ENCODE results near the gene TACO1. TPM values are rescaled to one million over a fixed set of nuclear protein-coding genes. Genes with fewer than 3 reads are reported as not detected.

Gene TACO1
- total RNA-seq, 1 donor from 2014 or later = 19.5 TPM

- H4K20me1 ChIP-seq (ENCODE audit: insufficient read depth, low read length) = peaks cover 83% of the 10 kb centered on the region
- H3K27ac Mint-ChIP-seq (ENCODE audit: unreplicated experiment) = no peak overlapping the region
- H3K9me3 ChIP-seq (ENCODE audit: insufficient read depth, low read depth, low read length) = no peaks in the 10 kb centered on the region
- no peak overlapping the region for H3K4me2 ChIP-seq (ENCODE audit: low read length)
- H3K27me3 ChIP-seq (ENCODE audit: insufficient read depth, low read length) = no peaks in the 10 kb centered on the region
- no peaks in the 10 kb centered on the region for H3K36me3 Mint-ChIP-seq (ENCODE audit: low read depth, unreplicated experiment)
- H3K27ac ChIP-seq (ENCODE audit: low read depth, low read length) = no peak overlapping the region
- no peaks in the 10 kb centered on the region for H3K4me1 ChIP-seq (ENCODE audit: insufficient read depth, low read length)
- no peak overlapping the region for H2AFZ ChIP-seq (ENCODE audit: low read depth, low read length)
- H3K79me2 ChIP-seq (ENCODE audit: insufficient read depth, low read length) = peaks cover 87% of the 10 kb centered on the region
- H3K4me3 ChIP-seq (ENCODE audit: insufficient read depth, low read depth, low read length) = no peak overlapping the region
- FAIRE-seq = no peak
- H3K27me3 Mint-ChIP-seq (ENCODE audit: low read depth, unreplicated experiment) = no peaks in the 10 kb centered on the region
- no peak overlapping the region for H3K9ac ChIP-seq (ENCODE audit: low read length)
- no peak overlapping the region for H3K4me3 Mint-ChIP-seq (ENCODE audit: unreplicated experiment)
- TF ChIP-seq EZH2 (IDR thresholded peaks at IDR 0.05; ENCODE audit: insufficient read depth, low read length) = no peak
- no peak for TF ChIP-seq CTCF (IDR thresholded peaks at IDR 0.05; ENCODE audit: insufficient read depth, low read depth, low read length)
- DNase-seq (ENCODE audit: low read depth) = no peak
- no peaks in the 10 kb centered on the region for H3K4me1 Mint-ChIP-seq (ENCODE audit: low read depth, unreplicated experiment)
- H3K36me3 ChIP-seq (ENCODE audit: insufficient read depth, low read length) = no peaks in the 10 kb centered on the region
- H3K9me3 Mint-ChIP-seq (ENCODE audit: unreplicated experiment) = no peaks in the 10 kb centered on the region
These were observed 38.9 kb upstream of the TACO1 start for GRCh38 chr17:63561819-63562218.

GRCh38 chr17:63563339-63563738 lies 37.4 kb upstream of the TACO1 start:
- no peaks in the 10 kb centered on the region for H3K4me1 Mint-ChIP-seq (ENCODE audit: low read depth, unreplicated experiment)
- DNase-seq (ENCODE audit: low read depth) (no peak), FAIRE-seq (no peak)
- Histone ChIP-seq H3K27me3 (ENCODE audit: insufficient read depth, low read length) (no peaks in the 10 kb centered on the region), H3K9me3 (ENCODE audit: insufficient read depth, low read depth, low read length) (no peaks in the 10 kb centered on the region), H3K4me3 (ENCODE audit: insufficient read depth, low read depth, low read length) (no peak overlapping the region), H4K20me1 (ENCODE audit: insufficient read depth, low read length) (peaks cover 83% of the 10 kb centered on the region), H2AFZ (ENCODE audit: low read depth, low read length) (no peak overlapping the region), H3K27ac (ENCODE audit: low read depth, low read length) (no peak overlapping the region), H3K36me3 (ENCODE audit: insufficient read depth, low read length) (no peaks in the 10 kb centered on the region), H3K79me2 (ENCODE audit: insufficient read depth, low read length) (peaks cover 87% of the 10 kb centered on the region), H3K9ac (ENCODE audit: low read length) (no peak overlapping the region), H3K4me1 (ENCODE audit: insufficient read depth, low read length) (no peaks in the 10 kb centered on the region), H3K4me2 (ENCODE audit: low read length) (no peak overlapping the region)
- TF ChIP-seq EZH2 (IDR thresholded peaks at IDR 0.05; ENCODE audit: insufficient read depth, low read length) = no peak
- TF ChIP-seq CTCF (IDR thresholded peaks at IDR 0.05; ENCODE audit: insufficient read depth, low read depth, low read length) = no peak
- H3K36me3 Mint-ChIP-seq (ENCODE audit: low read depth, unreplicated experiment) = no peaks in the 10 kb centered on the region
- no peak overlapping the region for H3K4me3 Mint-ChIP-seq (ENCODE audit: unreplicated experiment)
- H3K9me3 Mint-ChIP-seq (ENCODE audit: unreplicated experiment) = no peaks in the 10 kb centered on the region
- H3K27me3 Mint-ChIP-seq (ENCODE audit: low read depth, unreplicated experiment) = no peaks in the 10 kb centered on the region
- H3K27ac Mint-ChIP-seq (ENCODE audit: unreplicated experiment) = no peak overlapping the region

GRCh38 chr17:63564562-63564961 lies 36.1 kb upstream of the TACO1 start:
- Histone ChIP-seq H3K79me2 (ENCODE audit: insufficient read depth, low read length) (peaks cover 92% of the 10 kb centered on the region), H3K9me3 (ENCODE audit: insufficient read depth, low read depth, low read length) (no peaks in the 10 kb centered on the region), H4K20me1 (ENCODE audit: insufficient read depth, low read length) (peaks cover 86% of the 10 kb centered on the region), H3K27me3 (ENCODE audit: insufficient read depth, low read length) (no peaks in the 10 kb centered on the region), H3K4me1 (ENCODE audit: insufficient read depth, low read length) (no peaks in the 10 kb centered on the region), H3K4me2 (ENCODE audit: low read length) (no peak overlapping the region), H3K4me3 (ENCODE audit: insufficient read depth, low read depth, low read length) (no peak overlapping the region), H3K9ac (ENCODE audit: low read length) (no peak overlapping the region), H2AFZ (ENCODE audit: low read depth, low read length) (no peak overlapping the region), H3K27ac (ENCODE audit: low read depth, low read length) (no peak overlapping the region), H3K36me3 (ENCODE audit: insufficient read depth, low read length) (no peaks in the 10 kb centered on the region)
- FAIRE-seq (no peak), DNase-seq (ENCODE audit: low read depth) (no peak)
- no peaks in the 10 kb centered on the region for H3K9me3 Mint-ChIP-seq (ENCODE audit: unreplicated experiment)
- H3K4me1 Mint-ChIP-seq (ENCODE audit: low read depth, unreplicated experiment) = no peaks in the 10 kb centered on the region
- H3K36me3 Mint-ChIP-seq (ENCODE audit: low read depth, unreplicated experiment) = no peaks in the 10 kb centered on the region
- no peak for TF ChIP-seq EZH2 (IDR thresholded peaks at IDR 0.05; ENCODE audit: insufficient read depth, low read length)
- no peak for TF ChIP-seq CTCF (IDR thresholded peaks at IDR 0.05; ENCODE audit: insufficient read depth, low read depth, low read length)
- no peak overlapping the region for H3K4me3 Mint-ChIP-seq (ENCODE audit: unreplicated experiment)
- no peak overlapping the region for H3K27ac Mint-ChIP-seq (ENCODE audit: unreplicated experiment)
- H3K27me3 Mint-ChIP-seq (ENCODE audit: low read depth, unreplicated experiment) = no peaks in the 10 kb centered on the region

Data from astrocyte (in vitro differentiated cells and primary cell).